Testis (tissue), 3 donors: ENCODE measurements around the gene DLG3. TPM values are rescaled to one million over a fixed set of nuclear protein-coding genes. Genes with fewer than 3 reads are reported as not detected.

Source experiments
- DNase-seq: peaks from one replicate; pipeline ENCODE4 v3.0.0-alpha.2; 2019
- H3K27ac ChIP-seq, 2 donors: fragments of 200-600 bp; sonication (generic); one replicate each; pipeline ENCODE4 v1.5.1; 2019
- H3K27me3 ChIP-seq: fragments of 200-600 bp; sonication (generic); one replicate; pipeline ENCODE4 v1.5.1; 2019
- H3K36me3 ChIP-seq: fragments of 200-600 bp; sonication (generic); one replicate; pipeline ENCODE4 v1.5.1; 2017; ENCODE audit warnings: low read depth; ENCODE audit errors: missing control alignments
- H3K4me1 ChIP-seq: fragments of 200-600 bp; sonication (generic); one replicate; pipeline ENCODE4 v1.5.1; 2019
- H3K4me3 ChIP-seq, 2 donors: fragments of 200-600 bp; sonication (generic); one replicate each; pipeline ENCODE4 v1.5.1; 2017 to 2019
- H3K9me3 ChIP-seq: fragments of 200-600 bp; sonication (generic); one replicate; pipeline ENCODE4 v1.5.1; 2017
- POLR2A ChIP-seq: fragments of 450-650 bp; IDR thresholded peaks from one replicate; pipeline ENCODE4 v1.6.1; 2017; ENCODE audit warnings: antibody characterized with exemption, mild to moderate bottlenecking, moderate library complexity
- WGBS, 2 donors: methylation state at CpG; one replicate each; pipeline ENCODE4 v1.1.5; 2018; 5-methylcytosine and 5-hydroxymethylcytosine counted together
- intact Hi-C: fragments of 100-400 bp; cut with DNase I; formaldehyde crosslinking; loops from one replicate; pipeline ENCODE4 v1.15.1; 2023; ENCODE audit warnings: low total_unique reads
- polyA plus RNA-seq: library from polyadenylated mRNA; stranded (reverse); fragments of 350-450 nt; fragmentation: Illumina TruSeq; extraction: RNeasy Lipid Tissue Mini Kit (QIAGEN cat#74804); gene quantifications from one replicate; pipeline ENCODE4 v1.2.3, GENCODE V29; 2014; ENCODE audit warnings: low read depth, low replicate concordance; ENCODE audit not compliant: insufficient read depth
- total RNA-seq, 2 donors: library from RNA; depleted of rRNA; stranded (reverse); fragments of >200 nt; gene quantifications; one replicate each; pipeline ENCODE4 v1.2.3, GENCODE V29; 2016
- TF ChIP-seq, protein P1 (sequence below), 3 experiments: fragments of 450-650 bp in 2 of 3; fragments of 200-600 bp in 1 of 3; sonication (generic) in 1 of 3; IDR thresholded peaks; one replicate each; pipeline ENCODE4 v1.5.1; 2016 to 2019; ENCODE audit warnings: antibody characterized with exemption in 3 of 3, mild to moderate bottlenecking in 2 of 3, moderate library complexity in 1 of 3

The DLG3 gene
- total and polyA plus RNA-seq, 3 donors from 2014 or later: 5.6 to 7.8 (median 7.1) TPM

DNA sequence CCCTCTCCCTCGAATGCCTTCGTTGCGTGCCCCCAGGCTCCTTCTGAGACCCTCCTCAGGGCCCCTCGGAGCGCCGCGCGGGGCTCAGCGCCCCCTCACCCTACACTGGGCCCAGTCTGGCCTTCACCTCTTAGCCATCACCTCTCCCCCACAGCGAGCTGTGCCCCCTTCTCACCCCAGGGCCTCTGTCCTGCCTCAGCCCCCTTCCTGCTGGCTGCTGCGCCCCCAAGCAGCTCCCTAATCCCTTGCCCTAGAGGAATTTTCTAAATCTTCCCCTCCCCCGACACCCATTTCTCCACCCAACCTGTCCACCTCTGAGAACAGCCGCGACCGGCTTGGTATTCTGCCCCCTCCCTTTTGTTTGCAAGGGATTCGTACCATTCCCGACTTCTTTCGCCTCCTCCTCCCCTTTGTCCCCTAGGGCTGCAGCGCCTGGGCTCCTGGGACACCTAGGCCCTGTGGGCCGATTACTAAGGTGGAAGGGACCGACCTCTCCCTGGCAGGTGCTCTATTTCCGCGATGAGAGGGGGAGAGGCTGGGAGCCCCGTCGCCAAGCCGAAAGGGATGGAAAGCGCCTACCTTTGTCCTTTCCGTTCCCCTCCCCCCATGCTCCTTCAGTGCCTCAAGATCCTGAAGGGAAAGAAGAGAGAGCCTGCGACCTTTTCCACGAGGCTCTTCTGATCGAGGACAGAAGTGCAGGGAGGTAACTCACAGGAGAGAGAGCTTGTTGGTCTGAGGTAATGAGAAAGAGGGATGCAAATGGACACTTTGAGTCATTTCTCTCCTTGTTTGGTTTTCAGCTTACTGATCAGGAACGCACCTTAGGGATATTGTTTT, 10.9 kb downstream of the DLG3 start:
- no peak for DNase-seq
- no peak overlapping the region for H3K27ac ChIP-seq
- H3K27me3 ChIP-seq: no peaks in the 10 kb centered on the region
- 16 to 17% methylated on average over 11 to 32 of the region's 32 CpGs for WGBS, 2 donors
- intact Hi-C loops: no loop called here
- no peaks in the 10 kb centered on the region for H3K9me3 ChIP-seq
- no peaks in the 10 kb centered on the region for H3K36me3 ChIP-seq
- TF ChIP-seq, protein P1, sequence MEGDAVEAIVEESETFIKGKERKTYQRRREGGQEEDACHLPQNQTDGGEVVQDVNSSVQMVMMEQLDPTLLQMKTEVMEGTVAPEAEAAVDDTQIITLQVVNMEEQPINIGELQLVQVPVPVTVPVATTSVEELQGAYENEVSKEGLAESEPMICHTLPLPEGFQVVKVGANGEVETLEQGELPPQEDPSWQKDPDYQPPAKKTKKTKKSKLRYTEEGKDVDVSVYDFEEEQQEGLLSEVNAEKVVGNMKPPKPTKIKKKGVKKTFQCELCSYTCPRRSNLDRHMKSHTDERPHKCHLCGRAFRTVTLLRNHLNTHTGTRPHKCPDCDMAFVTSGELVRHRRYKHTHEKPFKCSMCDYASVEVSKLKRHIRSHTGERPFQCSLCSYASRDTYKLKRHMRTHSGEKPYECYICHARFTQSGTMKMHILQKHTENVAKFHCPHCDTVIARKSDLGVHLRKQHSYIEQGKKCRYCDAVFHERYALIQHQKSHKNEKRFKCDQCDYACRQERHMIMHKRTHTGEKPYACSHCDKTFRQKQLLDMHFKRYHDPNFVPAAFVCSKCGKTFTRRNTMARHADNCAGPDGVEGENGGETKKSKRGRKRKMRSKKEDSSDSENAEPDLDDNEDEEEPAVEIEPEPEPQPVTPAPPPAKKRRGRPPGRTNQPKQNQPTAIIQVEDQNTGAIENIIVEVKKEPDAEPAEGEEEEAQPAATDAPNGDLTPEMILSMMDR (IDR thresholded peaks at IDR 0.05): no peak
- TF ChIP-seq POLR2A: no peak
- peak overlapping the region; percentile 51 to 55 for H3K4me3 ChIP-seq
- no peaks in the 10 kb centered on the region for H3K4me1 ChIP-seq

DNA sequence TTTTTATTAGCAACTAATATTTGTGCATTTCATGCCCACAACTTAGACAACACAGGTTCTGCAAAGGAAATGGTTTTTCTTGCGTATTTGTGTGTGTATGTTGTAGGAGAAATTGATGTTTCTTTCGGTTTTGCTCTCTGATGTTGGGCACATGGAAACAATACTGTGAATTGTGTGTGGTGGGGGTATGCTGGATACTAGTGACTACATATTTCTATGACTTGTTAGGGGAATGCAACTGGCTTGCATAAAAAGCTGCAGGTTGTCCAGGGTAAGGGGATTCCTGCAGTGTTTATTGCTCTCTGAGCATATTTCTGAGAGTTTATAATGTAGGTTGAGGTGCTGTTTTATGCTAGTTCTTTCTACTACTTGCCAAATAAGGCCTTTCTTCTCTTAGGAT, 11.6 kb downstream of the DLG3 start:
- Histone ChIP-seq H3K36me3 (no peaks in the 10 kb centered on the region), H3K9me3 (no peaks in the 10 kb centered on the region), H3K4me1 (no peaks in the 10 kb centered on the region), H3K27ac (no peak overlapping the region), H3K4me3 (no peak overlapping the region), H3K27me3 (no peaks in the 10 kb centered on the region)
- TF ChIP-seq POLR2A: no peak
- TF ChIP-seq, protein P1 (IDR thresholded peaks at IDR 0.05): no peak
- intact Hi-C loops: no loop called here
- DNase-seq: no peak
- WGBS, 2 donors: 50 to 51% methylated on average over 2 of the region's 2 CpGs

DNA sequence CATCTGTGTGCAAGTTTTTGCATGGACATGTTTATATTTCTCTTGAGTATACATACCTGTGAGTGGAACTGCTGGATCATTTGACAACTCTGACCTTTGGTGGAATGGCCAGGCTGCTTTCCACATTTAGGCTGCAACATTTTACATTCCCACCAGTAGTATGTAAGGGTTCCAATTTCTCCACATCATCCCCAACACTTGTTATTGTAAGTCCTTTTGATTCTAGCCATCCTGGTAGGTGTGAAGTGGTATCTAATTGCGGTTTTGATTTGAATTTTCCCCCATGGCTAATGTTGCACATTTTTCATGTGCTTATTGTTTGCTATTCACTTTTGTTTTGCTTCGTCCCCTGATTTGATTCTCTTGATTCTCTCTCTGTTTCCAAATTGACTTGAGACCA, 16.4 kb downstream of the DLG3 start:
- intact Hi-C loops: no loop called here
- Histone ChIP-seq H3K27ac (no peak overlapping the region), H3K9me3 (no peaks in the 10 kb centered on the region), H3K36me3 (no peaks in the 10 kb centered on the region), H3K4me3 (no peak overlapping the region), H3K4me1 (no peaks in the 10 kb centered on the region), H3K27me3 (no peaks in the 10 kb centered on the region)
- TF ChIP-seq POLR2A: no peak
- TF ChIP-seq, protein P1 (IDR thresholded peaks at IDR 0.05): no peak
- 86 to 96% methylated on average over 2 of the region's 2 CpGs for WGBS, 2 donors
- no peak for DNase-seq

DNA sequence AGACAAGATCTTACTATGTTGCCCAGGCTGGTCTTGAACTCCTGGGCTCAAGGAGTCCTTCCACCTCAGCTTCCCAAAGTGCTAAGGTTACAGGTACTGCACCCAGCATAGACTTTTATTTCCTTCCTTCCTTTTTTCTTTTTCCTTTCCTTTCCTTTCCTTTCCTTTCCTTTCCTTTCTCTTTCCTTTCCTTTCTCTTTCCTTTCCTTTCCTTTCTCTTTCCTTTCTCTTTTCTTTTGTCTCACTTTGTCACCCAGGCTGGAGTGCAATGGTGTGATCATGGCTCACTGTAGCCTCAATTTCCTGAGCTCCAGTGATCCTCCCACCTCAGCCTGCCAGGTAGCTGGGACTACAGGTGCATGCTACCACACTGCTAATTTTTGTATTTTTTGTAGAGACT, 19.4 kb downstream of the DLG3 start:
- Histone ChIP-seq H3K27ac (no peak overlapping the region), H3K4me1 (no peaks in the 10 kb centered on the region), H3K9me3 (no peaks in the 10 kb centered on the region), H3K36me3 (no peaks in the 10 kb centered on the region), H3K4me3 (no peak overlapping the region), H3K27me3 (no peaks in the 10 kb centered on the region)
- DNase-seq: no peak
- TF ChIP-seq, protein P1 (IDR thresholded peaks at IDR 0.05): no peak
- no peak for TF ChIP-seq POLR2A
- intact Hi-C loops: no loop called here

DNA sequence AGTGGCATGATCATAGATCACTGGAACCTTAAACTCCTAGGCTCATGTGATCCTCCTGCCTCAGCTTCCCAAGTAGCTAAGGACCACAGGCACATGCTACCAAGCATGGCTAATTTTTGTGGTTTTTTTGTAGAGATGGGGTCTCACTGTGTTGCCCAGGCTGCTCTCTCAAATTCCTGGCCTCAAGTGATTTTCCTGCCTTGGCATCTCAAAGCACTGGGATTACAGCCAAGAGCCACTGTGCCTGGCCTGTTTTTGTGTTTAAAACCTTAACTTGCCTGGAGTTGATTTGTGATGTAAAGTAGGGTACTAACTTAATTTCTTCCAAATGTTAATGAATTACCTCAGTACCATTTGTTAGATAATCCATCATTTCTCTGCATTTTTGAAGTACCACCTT, 22.3 kb downstream of the DLG3 start:
- intact Hi-C loops: no loop called here
- no peaks in the 10 kb centered on the region for H3K27me3 ChIP-seq
- H3K4me3 ChIP-seq: no peak overlapping the region
- no peak overlapping the region for H3K27ac ChIP-seq
- no peaks in the 10 kb centered on the region for H3K9me3 ChIP-seq
- H3K4me1 ChIP-seq: no peaks in the 10 kb centered on the region
- no peak for DNase-seq
- no peaks in the 10 kb centered on the region for H3K36me3 ChIP-seq
- TF ChIP-seq POLR2A: no peak
- TF ChIP-seq, protein P1 (IDR thresholded peaks at IDR 0.05): no peak
